Stimulated activated CD8-positive, alpha-beta memory T cell treated with anti-CD3 and anti-CD28 coated beads, Interleukin-15, amount 100 ng/mL, for 48 hours (primary cell): Measurements from ENCODE around the gene MED12L.
A peak's percentile ranks its signal among the peaks of the same experiment; 100 is the strongest.

Experiments
- DNase-seq, 2 donors: peaks; one replicate each; pipeline ENCODE4 v3.0.0-alpha.2; 2020; ENCODE audit warnings: low read depth in 2 of 2

MED12L gene

DNA sequence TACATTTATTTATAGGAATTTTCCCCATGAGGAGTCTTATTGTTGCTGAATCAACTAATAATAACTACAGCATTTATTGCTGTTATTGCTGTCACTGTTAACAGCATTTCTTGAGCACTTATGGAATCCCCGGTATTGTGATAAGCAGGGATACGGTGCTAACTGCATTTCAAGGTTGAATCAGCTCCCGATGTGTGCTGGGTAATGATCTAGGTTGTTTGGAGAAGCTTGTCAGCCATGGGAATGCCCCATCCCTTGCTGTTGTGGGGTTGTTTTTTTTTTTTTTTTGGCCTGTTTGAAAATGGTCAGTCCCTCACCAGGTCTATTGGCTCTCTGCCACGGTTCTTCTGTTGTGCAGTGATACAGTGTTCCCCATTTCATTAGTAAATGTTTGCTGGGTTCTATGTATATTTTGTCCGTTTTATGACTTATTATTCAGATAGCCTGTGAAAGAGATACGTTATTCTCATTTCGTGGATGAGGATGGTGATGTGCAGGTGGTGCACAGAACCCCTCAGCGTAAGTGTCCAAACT is 48.5 kb downstream of the MED12L start:
- DNase-seq, result no peak

DNA sequence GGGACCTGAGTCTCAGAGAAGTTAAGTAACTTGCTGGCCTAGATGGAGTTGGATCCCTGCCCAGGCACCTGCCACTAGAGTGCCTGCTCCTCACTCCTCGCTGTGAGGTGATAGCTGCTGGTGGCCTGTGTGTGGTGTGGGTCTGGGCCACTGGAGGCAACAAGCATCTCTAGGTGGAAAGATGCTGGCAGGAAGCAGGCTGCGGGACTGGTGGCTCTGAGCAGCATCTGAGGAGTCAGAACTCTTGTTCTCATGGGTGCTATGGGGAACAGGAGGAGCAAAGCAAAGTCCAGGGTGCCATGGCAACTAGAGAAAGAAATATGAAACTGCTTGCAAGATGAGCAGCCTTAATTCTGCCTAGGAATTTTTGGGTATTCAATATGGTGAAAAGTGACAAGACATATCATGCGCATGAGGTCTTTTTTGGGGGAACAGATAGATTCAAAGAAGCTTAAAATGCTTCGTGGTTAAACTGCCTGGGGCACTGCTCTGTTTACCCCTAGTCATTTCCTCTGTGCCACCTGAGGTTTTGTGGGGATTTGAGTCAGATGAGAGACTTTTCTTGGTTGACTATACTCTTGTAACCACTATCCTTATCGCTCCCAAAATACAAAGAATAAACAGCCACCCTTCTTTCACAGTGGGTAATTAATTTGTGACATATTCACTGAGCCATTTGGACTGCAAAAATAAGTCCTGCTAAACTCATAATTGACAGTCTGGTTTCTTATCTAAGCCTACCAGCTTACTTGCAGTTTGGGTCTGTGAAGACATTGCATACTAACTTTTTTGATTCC is 50.3 kb downstream of the MED12L start:
- peak; percentile 39 to 58 for DNase-seq

DNA sequence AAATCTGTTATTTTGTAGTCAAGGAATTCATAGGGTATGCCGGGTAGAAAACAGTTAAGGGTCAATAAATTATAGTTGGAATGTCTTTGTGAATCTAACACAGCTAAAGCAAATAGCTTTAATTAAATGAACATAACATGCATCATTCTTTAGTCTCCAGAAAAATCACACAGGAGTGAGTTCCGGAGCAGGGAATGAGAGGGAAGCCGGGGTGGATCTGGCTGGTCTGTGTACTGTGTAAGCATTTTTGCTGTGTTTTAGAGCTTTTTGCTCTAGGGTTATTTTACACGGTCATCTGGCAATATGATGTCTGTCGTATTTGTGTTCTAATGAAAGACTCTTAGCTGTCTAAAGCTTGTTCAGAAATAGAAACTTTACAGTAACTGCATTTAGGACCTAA is 57.5 kb downstream of the MED12L start:
- no peak for DNase-seq

DNA sequence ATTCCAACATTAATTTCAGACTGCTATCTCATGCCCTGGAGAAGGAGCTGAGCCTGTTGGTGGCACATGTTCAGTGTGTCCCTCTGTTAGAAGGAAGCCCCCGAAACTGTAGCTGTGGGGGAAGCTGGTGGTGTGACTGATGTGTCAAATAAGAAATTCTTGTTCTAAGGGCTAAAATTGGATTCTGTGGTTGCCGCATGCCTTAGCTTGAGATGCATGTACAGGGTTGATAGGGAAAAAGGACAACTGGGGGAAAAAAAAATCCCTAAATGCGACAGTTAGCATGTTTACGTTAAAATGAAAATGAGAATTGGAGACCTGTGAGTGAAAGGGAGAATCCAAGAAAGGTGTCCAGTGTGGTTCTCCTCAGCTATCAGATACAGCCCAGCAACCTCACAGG is 58.6 kb downstream of the MED12L start:
- no peak for DNase-seq

DNA sequence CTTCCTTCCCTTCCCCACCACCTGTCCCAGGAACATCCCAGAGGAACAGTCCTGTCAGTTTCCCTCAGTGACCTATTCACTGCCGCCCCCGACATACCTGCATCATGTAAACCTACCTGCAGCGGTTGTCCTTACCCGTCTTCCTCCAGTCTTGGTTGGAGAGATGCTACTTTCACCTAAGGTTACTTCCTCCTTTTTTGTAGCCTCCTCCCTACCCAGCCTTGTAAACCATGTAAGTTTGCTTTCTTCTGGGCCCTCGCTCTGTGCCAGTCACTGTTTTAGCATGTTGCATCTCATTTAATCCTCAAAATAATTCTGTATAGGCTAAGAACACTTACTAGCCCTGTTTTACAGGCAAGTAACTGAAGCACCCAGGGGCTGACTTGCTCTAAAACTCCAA is 59.3 kb downstream of the MED12L start:
- no peak for DNase-seq

DNA sequence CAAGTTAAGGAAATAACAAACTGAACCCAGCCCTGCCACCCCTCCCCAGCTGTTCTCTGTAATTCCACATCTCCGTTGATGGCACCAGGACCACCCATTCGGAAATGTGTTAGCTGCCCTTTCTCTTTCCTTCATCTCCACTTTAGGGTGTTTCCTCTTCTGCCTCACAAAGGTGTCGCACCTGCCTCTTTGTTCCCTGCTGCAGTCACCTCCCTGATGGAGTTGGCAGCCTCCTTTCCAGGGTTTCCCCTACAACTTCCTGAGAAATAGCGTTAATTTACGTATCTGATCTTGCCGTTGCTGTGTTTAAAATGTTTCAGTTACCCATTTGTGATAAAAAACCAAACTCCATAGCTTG is 60.2 kb downstream of the MED12L start:
- DNase-seq, result no peak

- peak; percentile 25 to 28 for DNase-seq
Observed at GRCh38 chr3:151146071-151146730, 60.7 kb downstream of the MED12L start.

GRCh38 chr3:151146731-151147091 is 61.2 kb downstream of the MED12L start:
- DNase-seq, result no peak

- no peak for DNase-seq
Observed at GRCh38 chr3:151147299-151147698, 61.8 kb downstream of the MED12L start.

- DNase-seq, result no peak
Observed at GRCh38 chr3:151152455-151153079, 67.1 kb downstream of the MED12L start.

GRCh38 chr3:151154566-151154965 is 69.1 kb downstream of the MED12L start:
- no peak for DNase-seq

DNA sequence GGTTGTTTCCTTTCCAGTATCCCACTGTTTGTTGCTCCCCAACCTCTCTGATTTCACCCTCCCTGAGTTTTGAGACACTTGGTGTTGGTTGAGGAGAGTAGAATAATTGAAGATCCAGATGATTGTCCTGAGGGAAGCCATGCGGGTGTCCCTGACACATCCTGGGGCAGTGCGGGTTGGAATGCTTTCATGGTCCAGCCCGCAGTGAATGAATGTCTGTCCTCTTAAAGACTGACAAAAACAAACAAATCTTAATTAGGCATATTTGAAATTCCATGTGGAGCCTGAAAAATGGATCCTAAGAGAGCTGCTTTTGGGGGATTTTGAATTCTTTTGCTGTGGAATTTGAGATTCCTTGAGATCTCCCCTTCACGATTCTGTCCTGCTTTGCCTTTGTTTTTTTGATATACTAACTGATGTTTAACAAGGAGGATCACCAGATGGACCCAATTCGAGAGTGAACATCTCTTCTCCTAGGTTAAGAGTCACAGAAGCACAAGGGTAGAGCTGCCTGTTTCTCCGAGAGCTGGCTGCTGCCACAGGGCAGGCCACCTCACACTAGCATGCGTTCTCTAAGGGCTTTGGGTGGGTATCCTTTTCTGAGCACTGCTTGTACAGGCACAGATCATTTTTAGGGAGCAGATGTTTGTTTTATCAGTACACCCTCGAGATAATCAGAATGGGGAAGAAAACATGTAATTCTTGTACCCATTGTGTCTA is 70.1 kb downstream of the MED12L start:
- DNase-seq, result no peak

- DNase-seq, result no peak
Observed at GRCh38 chr3:151156618-151157216, 71.3 kb downstream of the MED12L start.

- no peak for DNase-seq
Observed at GRCh38 chr3:151159806-151160205, 74.3 kb downstream of the MED12L start.

GRCh38 chr3:151165226-151165625 is 79.8 kb downstream of the MED12L start:
- no peak for DNase-seq

DNA sequence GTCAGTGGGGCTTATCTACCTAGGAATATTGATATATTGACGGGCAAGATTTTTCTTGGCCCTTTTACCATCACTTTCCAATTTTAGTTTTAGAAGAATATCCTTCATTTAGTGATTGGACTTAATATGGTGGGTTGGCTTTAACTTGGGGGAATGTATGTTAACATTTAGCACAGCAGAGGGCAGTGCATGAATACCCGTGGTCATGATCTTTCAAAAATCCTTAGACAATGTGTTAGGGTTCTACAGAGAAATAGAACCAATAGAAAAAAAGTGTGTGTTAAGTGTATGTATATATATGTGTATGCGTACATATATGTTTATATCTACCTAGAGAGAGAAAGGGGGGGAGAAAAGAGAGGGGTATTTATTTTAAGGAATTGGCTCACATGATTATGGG is 80.7 kb downstream of the MED12L start:
- DNase-seq, result no peak

DNA sequence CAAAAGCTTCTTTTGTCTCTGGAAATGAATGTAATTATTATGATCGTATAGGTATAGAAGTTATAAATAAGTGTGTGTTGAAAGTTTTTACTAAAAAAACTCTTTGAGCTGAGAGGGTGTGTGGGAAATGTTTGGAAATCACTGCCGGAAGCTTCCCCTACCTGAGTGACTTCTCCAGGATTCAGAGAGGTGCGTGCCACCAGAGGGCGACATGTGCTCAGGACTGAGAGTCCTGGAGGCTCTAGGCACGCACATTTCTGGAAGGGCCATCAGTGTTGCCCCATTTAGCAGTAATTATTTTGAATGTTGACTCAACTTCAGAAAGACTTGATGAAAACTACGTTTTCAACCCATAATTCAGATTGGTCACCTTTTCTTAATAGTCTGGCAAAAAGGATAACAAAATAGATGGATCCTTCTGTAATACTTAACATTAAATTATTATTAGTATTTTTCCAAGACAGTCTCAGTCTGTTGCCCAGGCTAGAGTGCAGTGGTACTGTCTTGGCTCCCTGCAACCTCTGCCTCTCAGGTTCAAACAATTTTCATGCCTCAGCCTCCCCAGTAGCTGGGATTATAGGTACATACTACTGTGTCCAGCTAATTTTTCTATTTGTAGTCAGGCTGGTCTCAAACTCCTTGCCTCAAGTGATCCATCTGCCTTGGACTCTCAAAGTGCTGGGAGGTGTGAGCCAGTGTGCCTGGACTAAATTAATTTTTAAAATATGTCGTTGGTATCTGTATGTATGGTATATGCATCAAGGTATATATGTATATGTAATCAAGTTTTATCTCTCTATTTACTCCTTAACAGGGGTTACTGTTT is 83.0 kb downstream of the MED12L start:
- peak; percentile 66 to 71 for DNase-seq

GRCh38 chr3:151169262-151169947 is 83.9 kb downstream of the MED12L start:
- DNase-seq, result no peak

DNA sequence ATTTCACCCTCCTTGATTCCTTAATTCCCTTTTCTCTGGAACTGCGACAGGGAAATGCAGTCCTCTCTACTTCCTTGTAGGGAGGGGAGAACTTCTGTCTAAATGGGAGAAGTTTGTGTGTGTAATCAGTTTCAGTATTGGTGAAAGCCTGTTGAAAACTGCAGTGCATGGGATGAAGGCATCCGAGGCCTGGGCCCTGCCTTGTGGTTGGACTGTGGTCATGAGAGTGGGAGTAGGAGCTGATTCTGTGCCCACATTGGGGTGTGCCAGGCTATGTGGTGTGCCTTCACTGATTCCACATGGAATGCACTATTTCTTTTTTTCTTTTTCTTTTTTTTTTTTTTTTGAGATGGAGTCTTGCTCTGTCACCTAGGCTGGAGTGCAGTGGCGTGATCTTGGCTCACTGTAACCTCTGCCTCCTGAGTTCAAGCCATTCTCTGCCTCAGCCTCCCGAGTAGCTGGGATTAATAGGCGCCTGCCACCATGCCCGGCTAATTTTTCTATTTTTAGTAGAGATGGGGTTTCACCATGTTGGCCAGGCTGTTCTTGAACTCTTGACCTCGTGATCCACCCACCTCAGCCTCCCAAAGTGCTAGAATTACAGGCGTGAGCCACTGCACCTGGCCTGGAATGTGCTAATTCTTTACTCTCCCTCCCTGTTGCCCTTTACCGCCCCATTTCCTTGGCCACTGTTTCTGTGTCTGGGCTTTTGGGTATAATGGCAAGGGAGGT is 84.7 kb downstream of the MED12L start:
- DNase-seq, result peak; percentile 49 to 52
